H9 (cell line): ENCODE data around the gene MSLN. TPM values are rescaled to one million over a fixed set of nuclear protein-coding genes. Genes with fewer than 3 reads are reported as not detected.

Experiments
- DNase-seq: peaks from one replicate; pipeline ENCODE4 v3.0.0-alpha.2; 2017
- H2AFZ ChIP-seq: one replicate; pipeline ENCODE4 v1.6.1; 2013; ENCODE audit warnings: mild to moderate bottlenecking, low read length, control low read depth, moderate library complexity
- H2AK5ac ChIP-seq: 2 replicates; pipeline ENCODE4 v1.6.1; 2013; ENCODE audit warnings: low read length, control low read depth, mixed read lengths; ENCODE audit not compliant: insufficient read length
- H2BK120ac ChIP-seq: one replicate; pipeline ENCODE4 v1.6.1; 2013; ENCODE audit warnings: low read depth, mild to moderate bottlenecking, low read length, control low read depth, inconsistent platforms; ENCODE audit not compliant: poor library complexity, severe bottlenecking
- H2BK12ac ChIP-seq: 2 replicates; pipeline ENCODE4 v1.6.1; 2013; ENCODE audit warnings: low read length, control low read depth, mixed read lengths, low read depth; ENCODE audit not compliant: insufficient read length
- H2BK15ac ChIP-seq: 2 replicates; pipeline ENCODE4 v1.6.1; 2013; ENCODE audit warnings: low read depth, low read length, control low read depth
- H2BK20ac ChIP-seq: one replicate; pipeline ENCODE4 v1.6.1; 2013; ENCODE audit warnings: low read depth, mild to moderate bottlenecking, low read length, control low read depth, inconsistent platforms; ENCODE audit not compliant: poor library complexity, severe bottlenecking
- H2BK5ac ChIP-seq: 2 replicates; pipeline ENCODE4 v1.6.1; 2013; ENCODE audit warnings: low read length, control low read depth, mixed read lengths; ENCODE audit not compliant: insufficient read length
- H3K14ac ChIP-seq: 2 replicates; pipeline ENCODE4 v1.6.1; 2013; ENCODE audit warnings: low read length, control low read depth; ENCODE audit not compliant: insufficient read depth
- H3K18ac ChIP-seq: 2 replicates; pipeline ENCODE4 v1.6.1; 2013; ENCODE audit warnings: low read depth, mild to moderate bottlenecking, mixed read lengths, low read length, control low read depth; ENCODE audit not compliant: insufficient read length
- H3K23ac ChIP-seq: 2 replicates; pipeline ENCODE4 v1.6.1; 2013; ENCODE audit warnings: low read length, control low read depth, mixed read lengths, low read depth; ENCODE audit not compliant: insufficient read length
- H3K23me2 ChIP-seq: 2 replicates; pipeline ENCODE4 v1.6.1; 2013; ENCODE audit warnings: low read depth, mild to moderate bottlenecking, mixed read lengths, low read length, control low read depth; ENCODE audit not compliant: insufficient read length, poor library complexity, severe bottlenecking
- H3K27ac ChIP-seq: 2 replicates; pipeline ENCODE4 v1.5.1; 2013; ENCODE audit warnings: low read length, control low read depth, mixed read lengths, low read depth; ENCODE audit not compliant: insufficient read length
- H3K27me3 ChIP-seq: 2 replicates; pipeline ENCODE4 v1.6.1; 2013; ENCODE audit warnings: low read length, control low read depth, inconsistent platforms; ENCODE audit not compliant: insufficient read depth
- H3K4ac ChIP-seq: 2 replicates; pipeline ENCODE4 v1.6.1; 2013; ENCODE audit warnings: low read depth, mild to moderate bottlenecking, control low read depth, inconsistent platforms, low read length, moderate library complexity
- H3K4me1 ChIP-seq: 2 replicates; pipeline ENCODE4 v1.6.1; 2013; ENCODE audit warnings: low read length, control low read depth, inconsistent platforms; ENCODE audit not compliant: insufficient read depth
- H3K4me2 ChIP-seq: 2 replicates; pipeline ENCODE4 v1.6.1; 2013; ENCODE audit warnings: low read length, control low read depth, mixed read lengths; ENCODE audit not compliant: insufficient read length, insufficient read depth
- H3K56ac ChIP-seq: 2 replicates; pipeline ENCODE4 v1.6.1; 2013; ENCODE audit warnings: low read depth, mild to moderate bottlenecking, mixed read lengths, low read length, control low read depth; ENCODE audit not compliant: insufficient read length
- H3K79me1 ChIP-seq: 2 replicates; pipeline ENCODE4 v1.6.1; 2013; ENCODE audit warnings: low read depth, mild to moderate bottlenecking, moderate library complexity, low read length, control low read depth, inconsistent platforms; ENCODE audit not compliant: insufficient read depth, poor library complexity, severe bottlenecking
- H3K79me2 ChIP-seq: 2 replicates; pipeline ENCODE4 v1.6.1; 2013; ENCODE audit warnings: low read length, control low read depth, inconsistent platforms; ENCODE audit not compliant: insufficient read depth
- H3K9ac ChIP-seq: 2 replicates; pipeline ENCODE4 v1.6.1; 2013; ENCODE audit warnings: low read length, control low read depth, mixed read lengths; ENCODE audit not compliant: insufficient read length; ENCODE audit errors: extremely low read depth
- H3K9me3 ChIP-seq: one replicate; pipeline ENCODE4 v1.6.1; 2013; ENCODE audit warnings: low read depth, low read length, inconsistent platforms; ENCODE audit not compliant: control insufficient read depth
- H3T11ph ChIP-seq: one replicate; pipeline ENCODE4 v1.6.1; 2013; ENCODE audit warnings: mild to moderate bottlenecking, low read length, control low read depth, inconsistent platforms
- H4K20me1 ChIP-seq: one replicate; pipeline ENCODE4 v1.6.1; 2013; ENCODE audit not compliant: control insufficient read depth, insufficient read length, insufficient read depth
- H4K5ac ChIP-seq: 2 replicates; pipeline ENCODE4 v1.6.1; 2013; ENCODE audit warnings: low read depth, mild to moderate bottlenecking, mixed read lengths, low read length, control low read depth; ENCODE audit not compliant: insufficient read length
- H4K8ac ChIP-seq: replicated peaks from 2 replicates; pipeline ENCODE4 v1.6.1; 2013; ENCODE audit warnings: low read length, control low read depth, mixed read lengths, low read depth; ENCODE audit not compliant: insufficient read length
- H4K91ac ChIP-seq: 2 replicates; pipeline ENCODE4 v1.6.1; 2013; ENCODE audit warnings: low read depth, mild to moderate bottlenecking, moderate library complexity, mixed read lengths, low read length, control low read depth; ENCODE audit not compliant: insufficient read length
- H3K27ac Mint-ChIP-seq, 3 experiments: 2 replicates in 2 of 3; 3 replicates in 1 of 3; pipeline ENCODE4 v1.8.0; 2020 to 2021; ENCODE audit warnings: mixed read lengths in 3 of 3, mild to moderate bottlenecking in 1 of 3, moderate library complexity in 1 of 3
- H3K27me3 Mint-ChIP-seq: 2 replicates; pipeline ENCODE4 v1.8.0; 2021; ENCODE audit warnings: low read depth, mild to moderate bottlenecking, moderate library complexity, mixed read lengths
- H3K36me3 Mint-ChIP-seq, 3 experiments: 2 replicates in 2 of 3; 3 replicates in 1 of 3; pipeline ENCODE4 v1.8.0; 2020 to 2021; ENCODE audit warnings: low read depth in 3 of 3, mixed read lengths in 3 of 3; ENCODE audit not compliant: insufficient read depth in 1 of 3
- H3K4me1 Mint-ChIP-seq, 2 experiments: 2 replicates each; pipeline ENCODE4 v1.8.0; 2020; ENCODE audit warnings: mixed read lengths in 2 of 2
- H3K4me3 Mint-ChIP-seq, 2 experiments: 2 replicates in 1 of 2; 3 replicates in 1 of 2; pipeline ENCODE4 v1.8.0; 2020 to 2021; ENCODE audit warnings: mild to moderate bottlenecking in 2 of 2, mixed read lengths in 2 of 2, moderate library complexity in 1 of 2
- H3K9me3 Mint-ChIP-seq, 2 experiments: 2 replicates in 1 of 2; 3 replicates in 1 of 2; pipeline ENCODE4 v1.8.0; 2020; ENCODE audit warnings: mild to moderate bottlenecking in 2 of 2, mixed read lengths in 2 of 2, moderate library complexity in 1 of 2
- WGBS: extraction: QIAGEN DNeasy Blood & Tissue Kit; methylation state at CpG from one replicate; pipeline ENCODE4 v1.1.7; 2013; ENCODE audit warnings: missing lambda C conversion rate, low lambda C conversion rate, mixed read lengths; ENCODE audit not compliant: insufficient read length; ENCODE audit errors: extremely low coverage; 5-methylcytosine and 5-hydroxymethylcytosine counted together
- total RNA-seq: library from RNA; stranded (reverse); gene quantifications from 2 replicates; pipeline ENCODE4 v1.2.1, GENCODE V29; 2021
- TF ChIP-seq, protein P1 (sequence below): fragments of 200-600 bp; sonication (generic); conservative IDR thresholded peaks from 3 replicates; pipeline ENCODE4 v1.8.0; 2021; ENCODE audit warnings: antibody characterized with exemption, mild to moderate bottlenecking

MSLN gene
- total RNA-seq, 1 experiment from 2014 or later: 0.22 TPM

DNA sequence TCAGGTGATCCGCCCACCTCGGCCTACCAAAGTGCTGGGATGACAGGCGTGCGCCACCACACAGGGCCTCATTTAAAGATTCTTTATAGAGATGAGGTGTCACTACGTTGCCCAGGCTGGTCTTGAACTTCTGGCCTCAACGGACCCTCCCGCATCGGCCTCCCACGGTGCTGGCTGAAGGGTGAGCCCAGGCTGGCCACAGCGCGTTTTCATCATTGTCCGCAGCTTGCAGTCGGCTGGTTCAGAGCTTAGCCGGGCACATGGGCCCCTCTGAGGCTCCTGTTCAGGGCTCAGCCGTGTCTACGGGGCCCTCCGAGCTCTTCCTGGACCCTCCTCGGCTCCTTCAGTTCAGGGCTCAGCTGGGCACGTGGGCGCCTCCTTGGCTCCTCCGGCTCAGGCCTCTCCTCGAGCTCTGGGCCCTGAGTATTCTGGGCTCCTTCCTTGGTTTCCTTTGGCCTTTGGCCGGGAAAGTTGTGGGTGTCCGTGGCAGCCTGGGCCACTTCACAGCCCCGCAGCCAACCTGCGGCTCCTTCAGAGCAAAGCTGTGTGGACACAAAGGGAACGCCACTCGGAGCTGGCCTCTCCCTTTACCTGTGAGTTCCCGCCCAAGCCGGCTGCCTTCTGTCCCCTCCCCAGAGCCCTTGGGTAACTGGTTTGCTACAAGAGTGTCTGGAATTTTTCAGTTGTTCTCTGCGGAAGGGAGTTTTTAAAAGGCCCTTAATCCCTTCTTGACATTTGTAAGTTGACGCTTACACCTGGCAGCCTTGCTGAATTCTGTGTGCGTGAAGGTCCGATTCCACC lies 1.2 kb upstream of the MSLN start:
- no CpG with 5 or more reads among the region's 34 CpGs for WGBS
- no peak overlapping the region for H3T11ph ChIP-seq
- no peak overlapping the region for H3K18ac ChIP-seq
- H3K9me3 ChIP-seq: no peaks in the 10 kb centered on the region
- no peak overlapping the region for H2AK5ac ChIP-seq
- H3K4me1 ChIP-seq: no peaks in the 10 kb centered on the region
- no peak overlapping the region for H2BK20ac ChIP-seq
- no peak overlapping the region for H3K23ac ChIP-seq
- H3K23me2 ChIP-seq: no peaks in the 10 kb centered on the region
- no peak overlapping the region for H4K8ac ChIP-seq
- H4K20me1 ChIP-seq: no peaks in the 10 kb centered on the region
- H2BK120ac ChIP-seq: no peak overlapping the region
- H2BK12ac ChIP-seq: no peak overlapping the region
- H2AFZ ChIP-seq: no peak overlapping the region
- H4K5ac ChIP-seq: no peak overlapping the region
- H3K14ac ChIP-seq: no peak overlapping the region
- no peak overlapping the region for H3K56ac ChIP-seq
- H2BK15ac ChIP-seq: no peak overlapping the region
- no peak overlapping the region for H2BK5ac ChIP-seq
- Mint-ChIP-seq H3K27ac (peak overlapping the region in 1 of 3 experiments; percentile 21; a peak in 1 of 7 replicates), H3K4me1 (peaks cover 5 to 10% of the 10 kb centered on the region in 2 experiments), H3K4me3 (no peak overlapping the region; a peak in 1 of 5 replicates), H3K9me3 (no peaks in the 10 kb centered on the region; a peak in 1 of 5 replicates), H3K36me3 (no peaks in the 10 kb centered on the region), H3K27me3 (peaks cover 26% of the 10 kb centered on the region)
- no peak overlapping the region for H3K27ac ChIP-seq
- TF ChIP-seq, protein P1, sequence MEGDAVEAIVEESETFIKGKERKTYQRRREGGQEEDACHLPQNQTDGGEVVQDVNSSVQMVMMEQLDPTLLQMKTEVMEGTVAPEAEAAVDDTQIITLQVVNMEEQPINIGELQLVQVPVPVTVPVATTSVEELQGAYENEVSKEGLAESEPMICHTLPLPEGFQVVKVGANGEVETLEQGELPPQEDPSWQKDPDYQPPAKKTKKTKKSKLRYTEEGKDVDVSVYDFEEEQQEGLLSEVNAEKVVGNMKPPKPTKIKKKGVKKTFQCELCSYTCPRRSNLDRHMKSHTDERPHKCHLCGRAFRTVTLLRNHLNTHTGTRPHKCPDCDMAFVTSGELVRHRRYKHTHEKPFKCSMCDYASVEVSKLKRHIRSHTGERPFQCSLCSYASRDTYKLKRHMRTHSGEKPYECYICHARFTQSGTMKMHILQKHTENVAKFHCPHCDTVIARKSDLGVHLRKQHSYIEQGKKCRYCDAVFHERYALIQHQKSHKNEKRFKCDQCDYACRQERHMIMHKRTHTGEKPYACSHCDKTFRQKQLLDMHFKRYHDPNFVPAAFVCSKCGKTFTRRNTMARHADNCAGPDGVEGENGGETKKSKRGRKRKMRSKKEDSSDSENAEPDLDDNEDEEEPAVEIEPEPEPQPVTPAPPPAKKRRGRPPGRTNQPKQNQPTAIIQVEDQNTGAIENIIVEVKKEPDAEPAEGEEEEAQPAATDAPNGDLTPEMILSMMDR: no peak
- no peak overlapping the region for H4K91ac ChIP-seq
- no peak overlapping the region for H3K4ac ChIP-seq
- H3K79me1 ChIP-seq: no peaks in the 10 kb centered on the region
- H3K4me2 ChIP-seq: no peak overlapping the region
- no peaks in the 10 kb centered on the region for H3K27me3 ChIP-seq
- no peaks in the 10 kb centered on the region for H3K79me2 ChIP-seq
- H3K9ac ChIP-seq: no peak overlapping the region
- no peak for DNase-seq
